ENCODE measurements around the gene BACE1-AS. TPM values are rescaled to one million over a fixed set of nuclear protein-coding genes. Genes with fewer than 3 reads are reported as not detected.

Gene BACE1-AS
- total RNA-seq, 1 experiment from 2014 or later, result 6.9 TPM

- peak overlapping the region; percentile 83 for H3K4me3 Mint-ChIP-seq (ENCODE audit: unreplicated experiment)
- ChIA-PET POLR2A (interaction anchor here (3.1 kb wide), 1 partner anchor 13 kb away, joined by 25 read pairs; the partner anchor contains the start of gene CEP164), CTCF (interaction anchor here (0.6 to 2.3 kb wide), 2 partner anchors 53 to 83 kb away, joined by 3 to 8 read pairs; partner anchors contain the start of gene PCSK7)
- peaks cover 6% of the 10 kb centered on the region for H3K36me3 Mint-ChIP-seq (ENCODE audit: insufficient read depth, unreplicated experiment)
- peaks cover 13% of the 10 kb centered on the region for H3K4me1 Mint-ChIP-seq (ENCODE audit: insufficient read depth, unreplicated experiment)
- no peaks in the 10 kb centered on the region for H3K9me3 Mint-ChIP-seq (ENCODE audit: unreplicated experiment)
- no peak for TF ChIP-seq CTCF (IDR thresholded peaks at IDR 0.05; ENCODE audit: unreplicated experiment)
- no TSS peak for BruUV-seq (replicated peaks)
- H3K27me3 Mint-ChIP-seq (ENCODE audit: insufficient read depth, unreplicated experiment), result no peaks in the 10 kb centered on the region
- intact Hi-C loops (cut with micrococcal nuclease), result no loop called here
- no peak for DNase-seq (ENCODE audit: unreplicated experiment)
- H3K27ac Mint-ChIP-seq (ENCODE audit: low read depth, unreplicated experiment), result peak overlapping the region; percentile 27
Observed at GRCh38 chr11:117314840-117315239, 23.7 kb downstream of the BACE1-AS start.

- Mint-ChIP-seq H3K27me3 (ENCODE audit: insufficient read depth, unreplicated experiment) (no peaks in the 10 kb centered on the region), H3K27ac (ENCODE audit: low read depth, unreplicated experiment) (peak overlapping the region; percentile 23), H3K36me3 (ENCODE audit: insufficient read depth, unreplicated experiment) (peaks cover 6% of the 10 kb centered on the region), H3K9me3 (ENCODE audit: unreplicated experiment) (no peaks in the 10 kb centered on the region), H3K4me3 (ENCODE audit: unreplicated experiment) (peak overlapping the region; percentile 83), H3K4me1 (ENCODE audit: insufficient read depth, unreplicated experiment) (peaks cover 13% of the 10 kb centered on the region)
- BruUV-seq (replicated peaks), result no TSS peak
- intact Hi-C loops (cut with micrococcal nuclease), result loop anchor here (2.0 kb wide), 1 partner anchor 83 kb away; the partner anchor contains the start of genes PCSK7 and RNF214
- TF ChIP-seq CTCF (IDR thresholded peaks at IDR 0.05; ENCODE audit: unreplicated experiment), result no peak
- DNase-seq (ENCODE audit: unreplicated experiment), result no peak
- POLR2A ChIA-PET, result interaction anchor here (0.7 to 3.1 kb wide), 6 partner anchors 8 to 84 kb away, joined by 3 to 25 read pairs (median 3); partner anchors contain the start of gene CEP164
- CTCF ChIA-PET, result interaction anchor here (0.6 to 2.3 kb wide), 3 partner anchors 84 to 101 kb away, joined by 3 to 8 read pairs (median 3); partner anchors contain the start of gene PCSK7
Observed at GRCh38 chr11:117315285-117316196, 24.4 kb downstream of the BACE1-AS start.

DNA sequence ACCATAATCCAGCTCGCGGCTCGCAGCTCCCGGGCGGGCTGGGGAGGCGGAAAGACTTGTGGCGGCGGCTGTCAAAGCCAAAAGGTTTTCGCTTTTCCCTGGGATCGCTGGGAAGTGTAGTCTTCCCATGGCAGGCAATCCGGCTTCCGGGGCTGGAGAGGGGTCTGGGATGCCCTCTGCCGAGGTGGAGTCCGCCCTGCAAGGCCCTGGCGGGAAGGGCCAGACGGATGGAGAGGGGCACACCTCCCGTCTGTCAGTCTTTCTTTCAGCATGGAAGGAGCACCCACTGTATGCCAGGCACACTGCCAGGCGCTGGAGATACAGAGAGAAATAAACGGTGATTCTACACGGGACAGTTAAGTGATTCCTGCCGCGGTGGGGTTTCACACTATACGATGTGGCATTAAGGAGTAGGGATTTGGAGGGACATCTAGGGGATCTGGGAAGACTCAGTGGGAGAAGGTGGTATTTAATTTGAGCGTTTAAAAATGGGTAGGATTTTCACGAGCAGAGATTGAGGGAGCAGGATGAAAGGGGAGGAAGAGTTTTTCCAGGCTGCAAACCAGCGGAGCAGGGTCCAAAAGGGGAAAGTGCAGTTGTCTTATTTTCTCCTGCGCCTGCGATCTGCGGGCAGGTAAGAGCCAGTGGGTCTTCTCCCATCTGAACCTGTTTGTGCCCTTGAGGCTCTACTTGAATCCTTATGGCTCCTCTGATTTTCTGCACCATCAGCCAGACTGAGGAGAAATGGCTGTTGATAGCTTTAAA is 25.2 kb downstream of the BACE1-AS start, which contains the start of gene BACE1:
Gene BACE1 (minus strand): TSS at position 60 of the 765 bp plus-strand sequence. CDS start 461 bp downstream, outside the sequence.
- H3K36me3 Mint-ChIP-seq (ENCODE audit: insufficient read depth, unreplicated experiment), result peaks cover 6% of the 10 kb centered on the region
- peak; percentile 85 for DNase-seq (ENCODE audit: unreplicated experiment)
- CTCF ChIA-PET, result interaction anchor here (0.6 to 2.3 kb wide), 2 partner anchors 85 to 90 kb away, joined by 3 to 8 read pairs; partner anchors contain the start of gene PCSK7
- POLR2A ChIA-PET, result interaction anchor here (0.7 to 3.1 kb wide), 7 partner anchors 9 to 85 kb away, joined by 3 to 25 read pairs (median 3); partner anchors contain the start of gene CEP164
- peak within 1 kb of the TSS; percentile 83 for H3K4me3 Mint-ChIP-seq (ENCODE audit: unreplicated experiment)
- intact Hi-C loops (cut with micrococcal nuclease), result loop anchor here (2.0 kb wide), 1 partner anchor 84 kb away; the partner anchor contains the start of genes PCSK7 and RNF214
- no peaks in the 10 kb centered on the region for H3K9me3 Mint-ChIP-seq (ENCODE audit: unreplicated experiment)
- H3K27ac Mint-ChIP-seq (ENCODE audit: low read depth, unreplicated experiment), result peak within 1 kb of the TSS; percentile 23
- H3K27me3 Mint-ChIP-seq (ENCODE audit: insufficient read depth, unreplicated experiment), result no peaks in the 10 kb centered on the region
- BruUV-seq (replicated peaks), result no TSS peak
- peaks cover 13% of the 10 kb centered on the region for H3K4me1 Mint-ChIP-seq (ENCODE audit: insufficient read depth, unreplicated experiment)
- TF ChIP-seq CTCF (IDR thresholded peaks at IDR 0.05; ENCODE audit: unreplicated experiment), result no peak
